GM20000 (cell line): ENCODE data around the gene PITPNC1.

Experiments
- DNase-seq: peaks from one replicate; pipeline ENCODE4 v3.0.0; 2012; ENCODE audit warnings: low spot score
- CTCF ChIP-seq: IDR thresholded peaks from 2 replicates; pipeline ENCODE4 v1.5.1; 2012; ENCODE audit warnings: mild to moderate bottlenecking, control low read depth; ENCODE audit errors: extremely low read depth, missing control alignments

The PITPNC1 gene

GRCh38 chr17:67602974-67603373, 225.9 kb downstream of the PITPNC1 start:
- DNase-seq, result peak; percentile 72
- TF ChIP-seq CTCF, result peak; percentile 60

DNA sequence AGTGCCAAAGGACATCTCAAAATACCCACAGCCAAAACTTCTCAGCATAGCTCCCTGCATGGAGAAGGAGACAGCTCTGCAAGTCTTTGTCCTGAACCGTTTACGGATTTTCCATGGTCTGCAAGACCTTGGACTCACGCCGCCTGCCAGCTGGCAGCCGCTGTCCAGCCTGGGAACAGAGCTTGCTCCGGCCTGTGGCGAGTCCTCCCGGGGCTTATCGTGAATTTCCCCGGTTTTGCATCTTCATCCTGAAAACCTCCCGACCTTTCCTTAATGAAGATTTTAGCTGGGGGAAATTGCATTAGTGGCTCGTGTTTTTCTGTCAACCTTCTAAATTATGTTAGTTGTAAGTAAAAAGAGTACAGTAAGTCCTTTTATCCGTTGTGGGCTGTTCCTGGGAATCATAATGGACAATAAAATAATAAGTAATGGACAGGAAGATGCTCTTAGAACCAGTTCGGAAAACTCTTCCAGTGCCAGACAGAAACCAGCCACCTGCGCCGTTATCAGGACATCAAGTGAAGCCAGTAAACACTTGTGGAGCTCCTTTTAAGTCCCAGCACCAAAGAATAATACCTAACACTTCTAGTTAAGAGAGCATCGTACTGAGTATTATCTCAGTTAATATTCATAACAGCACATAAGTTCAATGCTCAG, 228.3 kb downstream of the PITPNC1 start:
- no peak for DNase-seq

GRCh38 chr17:67606471-67606870, 229.4 kb downstream of the PITPNC1 start:
- no peak for TF ChIP-seq CTCF
- DNase-seq, result no peak

More for the DNA sequence above, 228.3 kb downstream of the PITPNC1 start:
- TF ChIP-seq CTCF, result no peak

GRCh38 chr17:67606896-67607604, 230.0 kb downstream of the PITPNC1 start:
- no peak for TF ChIP-seq CTCF
- DNase-seq, result no peak

GRCh38 chr17:67610061-67610460, 233.0 kb downstream of the PITPNC1 start:
- no peak for TF ChIP-seq CTCF
- no peak for DNase-seq

DNA sequence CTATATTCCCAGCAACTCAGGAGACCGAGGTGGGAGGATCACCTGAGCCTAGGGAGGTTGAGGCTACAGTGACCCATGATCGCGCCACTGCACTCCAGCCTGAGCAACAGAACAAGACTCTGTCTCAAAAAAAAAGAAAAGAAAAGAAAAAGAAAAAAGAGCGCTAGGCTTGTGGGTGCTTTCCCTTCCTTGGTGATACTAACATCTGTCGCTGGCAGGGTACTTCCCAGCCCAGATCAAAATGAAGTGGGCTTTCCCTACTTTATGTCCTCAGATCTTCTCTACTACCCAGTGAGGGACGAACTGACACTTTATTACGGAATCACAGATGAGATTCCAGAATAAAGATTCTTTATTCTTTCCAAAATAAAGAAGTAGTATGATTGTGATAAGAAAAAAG, 236.9 kb downstream of the PITPNC1 start:
- TF ChIP-seq CTCF, result no peak
- DNase-seq, result no peak

GRCh38 chr17:67615011-67615561, 238.0 kb downstream of the PITPNC1 start:
- no peak for DNase-seq
- no peak for TF ChIP-seq CTCF
